ENCODE measurements around the gene NCS1.

NCS1 gene

DNA sequence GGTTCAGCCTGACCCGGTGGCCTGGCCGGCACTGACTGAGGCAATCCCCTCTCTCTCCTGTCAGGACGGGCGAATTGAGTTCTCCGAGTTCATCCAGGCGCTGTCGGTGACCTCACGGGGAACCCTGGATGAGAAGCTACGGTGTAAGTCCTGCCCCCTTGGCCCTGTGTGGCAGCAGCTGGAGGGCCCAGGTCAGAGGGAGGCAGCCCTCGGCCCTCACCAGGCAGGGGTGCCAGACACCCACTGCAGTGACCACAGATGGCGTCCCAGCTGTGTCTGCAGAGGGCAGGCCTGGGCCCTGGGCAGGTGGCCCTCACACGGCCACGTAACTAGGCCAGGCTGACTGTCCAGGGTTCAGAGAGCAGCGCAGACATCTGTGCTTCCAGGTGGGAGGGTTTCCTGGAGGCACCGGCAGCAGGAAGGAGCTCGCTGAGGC, 47.5 kb downstream of the NCS1 start:
- TF ChIP-seq ZNF48 (tag by site-specific recombination; IDR thresholded peaks at IDR 0.05) (no peak), ZNF112 (tag by site-specific recombination; IDR thresholded peaks at IDR 0.05) (no peak), ZNF121 (tag by site-specific recombination; IDR thresholded peaks at IDR 0.05) (no peak), ZNF133 (tag by site-specific recombination; IDR thresholded peaks at IDR 0.05) (no peak), BCL6B (tag by site-specific recombination; IDR thresholded peaks at IDR 0.05) (no peak), ZNF549 (tag by site-specific recombination; IDR thresholded peaks at IDR 0.05) (no peak), ZNF621 (tag by site-specific recombination; IDR thresholded peaks at IDR 0.05) (no peak), ZNF791 (tag by site-specific recombination; IDR thresholded peaks at IDR 0.05) (no peak), ZNF600 (tag by site-specific recombination; IDR thresholded peaks at IDR 0.05) (no peak)
- H3K27ac ChIP-seq (ENCODE audit: extremely low read depth, low read depth, low read length): no peak overlapping the region
- no peaks in the 10 kb centered on the region for H3K9me3 ChIP-seq (ENCODE audit: control insufficient read depth, insufficient read depth, low read depth, low read length)
- H3K4me1 ChIP-seq (ENCODE audit: control insufficient read depth, insufficient read depth, low read length): no peaks in the 10 kb centered on the region
- peaks cover 0 to 7% of the 10 kb centered on the region in 2 experiments; a peak in 1 of 3 replicates for H3K36me3 ChIP-seq (ENCODE audit: control insufficient read depth in 2 of 2, insufficient read depth in 1 of 2, low read length in 2 of 2)
- ChIA-PET CTCF (interaction anchor here (0.6 to 1.0 kb wide), 3 partner anchors 23 to 124 kb away, joined by 3 to 4 read pairs (median 3); no protein-coding TSS in a partner anchor), POLR2A (no interaction called here)
- H3K4me3 ChIP-seq (ENCODE audit: low read depth, low read length): no peak overlapping the region

GRCh38 chr9:130220352-130220751, 48.1 kb downstream of the NCS1 start:
- no peaks in the 10 kb centered on the region for H3K4me1 ChIP-seq (ENCODE audit: control insufficient read depth, insufficient read depth, low read length)
- no peak overlapping the region for H3K4me3 ChIP-seq (ENCODE audit: low read depth, low read length)
- peaks cover 0 to 12% of the 10 kb centered on the region in 2 experiments; a peak in 1 of 3 replicates for H3K36me3 ChIP-seq (ENCODE audit: control insufficient read depth in 2 of 2, insufficient read depth in 1 of 2, low read length in 2 of 2)
- H3K9me3 ChIP-seq (ENCODE audit: control insufficient read depth, insufficient read depth, low read depth, low read length): no peaks in the 10 kb centered on the region
- H3K27ac ChIP-seq (ENCODE audit: extremely low read depth, low read depth, low read length): no peak overlapping the region
- POLR2A ChIA-PET: no interaction called here
- TF ChIP-seq ZIC2 (tag by site-specific recombination; IDR thresholded peaks at IDR 0.05) (0 out of 2 replicates have a peak, but pooled peaks have one; percentile 12), ZFHX2 (tag by site-specific recombination; conservative IDR thresholded peaks at IDR 0.05) (no peak), ZBTB17 (tag by site-specific recombination; IDR thresholded peaks at IDR 0.05) (0 out of 2 replicates have a peak, but pooled peaks have one; percentile 22), GLIS2 (tag by site-specific recombination; IDR thresholded peaks at IDR 0.05) (0 out of 2 replicates have a peak, but pooled peaks have one; percentile 20), WT1 (tag by site-specific recombination; IDR thresholded peaks at IDR 0.05) (peak; percentile 53; the same call in 1 of the 2 replicates), GLIS1 (tag by site-specific recombination; IDR thresholded peaks at IDR 0.05) (peak; percentile 31; the same call in 1 of the 2 replicates), ZNF398 (tag by site-specific recombination; IDR thresholded peaks at IDR 0.05) (peak; percentile 65), ZNF544 (tag by site-specific recombination; IDR thresholded peaks at IDR 0.05) (no peak), ZNF629 (tag by site-specific recombination; IDR thresholded peaks at IDR 0.05) (no peak), ZNF600 (tag by site-specific recombination; IDR thresholded peaks at IDR 0.05) (peak; percentile 61)
- TF ChIP-seq, protein P1, sequence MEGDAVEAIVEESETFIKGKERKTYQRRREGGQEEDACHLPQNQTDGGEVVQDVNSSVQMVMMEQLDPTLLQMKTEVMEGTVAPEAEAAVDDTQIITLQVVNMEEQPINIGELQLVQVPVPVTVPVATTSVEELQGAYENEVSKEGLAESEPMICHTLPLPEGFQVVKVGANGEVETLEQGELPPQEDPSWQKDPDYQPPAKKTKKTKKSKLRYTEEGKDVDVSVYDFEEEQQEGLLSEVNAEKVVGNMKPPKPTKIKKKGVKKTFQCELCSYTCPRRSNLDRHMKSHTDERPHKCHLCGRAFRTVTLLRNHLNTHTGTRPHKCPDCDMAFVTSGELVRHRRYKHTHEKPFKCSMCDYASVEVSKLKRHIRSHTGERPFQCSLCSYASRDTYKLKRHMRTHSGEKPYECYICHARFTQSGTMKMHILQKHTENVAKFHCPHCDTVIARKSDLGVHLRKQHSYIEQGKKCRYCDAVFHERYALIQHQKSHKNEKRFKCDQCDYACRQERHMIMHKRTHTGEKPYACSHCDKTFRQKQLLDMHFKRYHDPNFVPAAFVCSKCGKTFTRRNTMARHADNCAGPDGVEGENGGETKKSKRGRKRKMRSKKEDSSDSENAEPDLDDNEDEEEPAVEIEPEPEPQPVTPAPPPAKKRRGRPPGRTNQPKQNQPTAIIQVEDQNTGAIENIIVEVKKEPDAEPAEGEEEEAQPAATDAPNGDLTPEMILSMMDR (tag by site-specific recombination; IDR thresholded peaks at IDR 0.05): no peak
- CTCF ChIA-PET: interaction anchor here (0.6 to 0.7 kb wide), 3 partner anchors 31 to 575 kb away, joined by 3 to 5 read pairs (median 4); no protein-coding TSS in a partner anchor
